Chondrocyte (in vitro differentiated cells): ENCODE results near the gene KRTAP11-1. TPM values are rescaled to one million over a fixed set of nuclear protein-coding genes. Genes with fewer than 3 reads are reported as not detected.

Experiments used
- DNase-seq: peaks from one replicate; pipeline ENCODE4 v3.0.0; 2021; ENCODE audit warnings: mixed read lengths, low spot score
- H3K27ac Mint-ChIP-seq: one replicate; pipeline ENCODE4 v1.8.0; 2021; ENCODE audit warnings: mild to moderate bottlenecking, moderate library complexity, mixed read lengths; ENCODE audit not compliant: unreplicated experiment
- H3K27me3 Mint-ChIP-seq: 2 replicates; pipeline ENCODE4 v1.8.0; 2021; ENCODE audit warnings: low read depth, mixed read lengths
- H3K36me3 Mint-ChIP-seq: 2 replicates; pipeline ENCODE4 v1.8.0; 2021; ENCODE audit warnings: low read depth, mixed read lengths
- H3K4me1 Mint-ChIP-seq: 2 replicates; pipeline ENCODE4 v1.8.0; 2021; ENCODE audit warnings: low read depth, mild to moderate bottlenecking, mixed read lengths
- H3K4me3 Mint-ChIP-seq: one replicate; pipeline ENCODE4 v1.8.0; 2021; ENCODE audit warnings: mild to moderate bottlenecking, moderate library complexity, mixed read lengths; ENCODE audit not compliant: unreplicated experiment
- H3K9me3 Mint-ChIP-seq: 2 replicates; pipeline ENCODE4 v1.8.0; 2021; ENCODE audit warnings: low read depth, mixed read lengths
- CTCF ChIP-seq: fragments of 200-600 bp; sonication (generic); IDR thresholded peaks from 2 replicates; pipeline ENCODE4 v1.5.0; 2021; ENCODE audit warnings: antibody characterized with exemption, mild to moderate bottlenecking, moderate library complexity
- long read RNA-seq: library from polyadenylated mRNA; stranded (forward); transcript quantifications from one replicate; pipeline ENCODE4 v2.0.0, GENCODE V29; 2021
- total RNA-seq: library from RNA; stranded (reverse); gene quantifications from 3 replicates; pipeline ENCODE4 v1.2.1, GENCODE V29; 2021

The KRTAP11-1 gene
- not detected in 3 replicates for total RNA-seq
- long read RNA-seq: 0 reads

- DNase-seq: no peak
- H3K4me3 Mint-ChIP-seq: no peak within 1 kb of the TSS
- peaks cover 4% of the 10 kb centered on the region for H3K27me3 Mint-ChIP-seq
- no peak within 1 kb of the TSS for H3K27ac Mint-ChIP-seq
- H3K9me3 Mint-ChIP-seq: no peaks in the 10 kb centered on the region
- H3K4me1 Mint-ChIP-seq: no peaks in the 10 kb centered on the region
- TF ChIP-seq CTCF: no peak
- no peaks in the 10 kb centered on the region for H3K36me3 Mint-ChIP-seq
Measured at GRCh38 chr21:30881480-30881879, at the start of gene KRTAP11-1. KRTAP11-1 (minus strand) TSS chr21:30881580; CDS start chr21:30881524, 56 bp downstream.

- Mint-ChIP-seq H3K27ac (no peak overlapping the region), H3K4me1 (peaks cover 5% of the 10 kb centered on the region), H3K9me3 (peaks cover 24% of the 10 kb centered on the region), H3K36me3 (no peaks in the 10 kb centered on the region), H3K4me3 (no peak overlapping the region), H3K27me3 (peaks cover 4% of the 10 kb centered on the region)
- DNase-seq: no peak
- TF ChIP-seq CTCF: no peak
Measured at GRCh38 chr21:30924146-30924700, 42.8 kb upstream of the KRTAP11-1 start.

GRCh38 chr21:30921129-30921528 is 39.7 kb upstream of the KRTAP11-1 start:
- TF ChIP-seq CTCF: no peak
- peaks cover under 1% of the 10 kb centered on the region for H3K9me3 Mint-ChIP-seq
- H3K36me3 Mint-ChIP-seq: no peaks in the 10 kb centered on the region
- no peak overlapping the region for H3K27ac Mint-ChIP-seq
- peaks cover 5% of the 10 kb centered on the region for H3K4me1 Mint-ChIP-seq
- DNase-seq: no peak
- peaks cover 4% of the 10 kb centered on the region for H3K27me3 Mint-ChIP-seq
- H3K4me3 Mint-ChIP-seq: no peak overlapping the region

DNA sequence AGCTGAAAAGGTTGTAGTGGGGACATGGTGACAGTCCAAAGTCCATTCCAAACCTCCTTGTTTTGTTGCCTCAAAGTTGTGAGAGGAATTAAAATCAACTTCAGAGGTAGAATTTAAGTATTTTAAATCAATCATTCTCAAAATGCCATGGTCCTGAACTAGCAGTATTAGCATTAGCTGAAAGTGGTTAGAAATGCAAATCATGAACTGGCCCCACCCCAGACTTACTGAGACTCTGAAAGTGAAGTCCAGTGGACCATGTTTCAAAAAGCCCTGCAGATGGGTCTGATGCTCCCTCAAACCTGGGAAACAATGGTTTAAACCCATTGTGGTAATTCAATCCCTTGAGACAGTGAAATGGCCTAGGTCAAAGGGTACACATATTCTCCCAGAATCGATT is 36.2 kb upstream of the KRTAP11-1 start:
- no peaks in the 10 kb centered on the region for H3K9me3 Mint-ChIP-seq
- H3K4me3 Mint-ChIP-seq: no peak overlapping the region
- H3K27ac Mint-ChIP-seq: no peak overlapping the region
- DNase-seq: no peak
- no peak for TF ChIP-seq CTCF
- H3K36me3 Mint-ChIP-seq: no peaks in the 10 kb centered on the region
- H3K27me3 Mint-ChIP-seq: peaks cover 2% of the 10 kb centered on the region
- H3K4me1 Mint-ChIP-seq: no peaks in the 10 kb centered on the region

DNA sequence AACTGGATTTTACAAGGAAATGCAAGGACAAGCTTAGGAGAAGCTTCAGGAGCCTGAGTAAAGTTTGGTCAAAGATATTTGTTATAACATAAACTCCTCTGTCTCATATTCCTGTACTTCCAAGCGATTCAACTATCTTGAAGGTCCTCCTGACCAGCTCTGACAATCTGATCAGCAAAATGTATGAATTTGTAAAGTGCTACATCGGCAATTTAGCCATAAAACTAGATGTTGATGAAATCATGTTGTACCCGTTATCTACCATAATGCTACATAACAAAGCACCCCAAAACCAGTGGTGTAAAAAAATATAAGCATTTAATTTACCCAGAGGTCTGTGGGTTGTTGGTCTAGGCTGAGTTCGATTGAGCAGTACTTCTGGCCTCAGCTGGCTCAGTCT is 19.5 kb upstream of the KRTAP11-1 start:
- Mint-ChIP-seq H3K4me3 (no peak overlapping the region), H3K27me3 (peaks cover 10% of the 10 kb centered on the region), H3K36me3 (no peaks in the 10 kb centered on the region), H3K4me1 (no peaks in the 10 kb centered on the region), H3K27ac (no peak overlapping the region), H3K9me3 (no peaks in the 10 kb centered on the region)
- no peak for DNase-seq
- no peak for TF ChIP-seq CTCF
